ENCODE results near the gene ZBTB7C. TPM values are rescaled to one million over a fixed set of nuclear protein-coding genes. Genes with fewer than 3 reads are reported as not detected.
A peak's percentile ranks its signal among the peaks of the same experiment; 100 is the strongest.
"Not testable (repeated sequence)": the region's sequence is repeated elsewhere in the genome, so short reads cannot be mapped to it uniquely, and the experiment has no call there.

ZBTB7C gene
- total RNA-seq, 2 donors from 2014 or later, result 4.2 to 5.6 TPM

DNA sequence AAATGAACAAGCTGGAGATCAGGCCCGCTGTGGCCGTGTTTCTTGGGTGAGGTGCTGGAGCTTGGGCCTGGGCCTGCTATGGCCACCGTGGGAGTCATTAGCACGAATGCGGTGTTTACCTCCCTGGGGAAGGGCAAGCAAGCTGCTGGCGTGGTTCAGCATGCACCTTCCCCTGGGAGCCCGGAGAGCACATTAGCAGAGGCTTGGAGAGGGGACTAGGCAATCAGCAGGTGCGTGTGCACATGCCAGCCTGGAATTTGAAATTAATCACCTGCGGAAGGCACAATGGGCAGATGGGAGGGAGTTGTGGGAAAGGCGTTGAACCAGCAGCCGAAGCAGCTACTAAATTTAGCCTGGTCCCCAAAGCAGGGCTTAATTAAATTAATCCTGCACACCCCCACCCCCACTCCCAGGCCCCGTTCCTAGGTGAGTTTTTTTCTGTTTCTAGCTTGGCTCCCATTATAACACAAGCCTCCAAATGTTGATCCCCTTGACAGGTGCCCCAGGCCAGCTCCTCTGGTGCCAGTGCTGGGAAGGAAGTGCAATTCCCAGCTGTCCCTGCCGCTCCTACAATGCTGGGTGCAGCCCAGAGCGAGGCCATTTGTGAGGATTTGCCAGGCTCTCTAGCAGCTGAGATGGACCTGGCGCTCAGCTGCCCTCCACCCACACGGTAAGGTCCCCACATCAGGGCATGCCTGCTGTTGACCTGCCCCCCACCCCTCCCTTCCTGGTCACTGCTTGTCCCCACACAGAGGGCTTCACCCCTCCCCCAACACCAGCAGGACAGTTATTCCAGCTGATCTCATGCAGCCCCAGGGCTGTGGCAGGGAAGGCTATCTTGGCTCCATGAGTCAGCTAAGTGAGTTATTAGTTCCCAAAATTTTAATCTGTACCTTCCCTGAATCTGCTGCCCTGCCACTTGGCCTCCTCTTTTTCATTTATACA lies 115.0 kb downstream of the ZBTB7C start:
- intact Hi-C loops (cut with DNase I), result no loop called here
- ATAC-seq (peak in 1 of 2 donors; percentile 58), DNase-seq (no peak)

DNA sequence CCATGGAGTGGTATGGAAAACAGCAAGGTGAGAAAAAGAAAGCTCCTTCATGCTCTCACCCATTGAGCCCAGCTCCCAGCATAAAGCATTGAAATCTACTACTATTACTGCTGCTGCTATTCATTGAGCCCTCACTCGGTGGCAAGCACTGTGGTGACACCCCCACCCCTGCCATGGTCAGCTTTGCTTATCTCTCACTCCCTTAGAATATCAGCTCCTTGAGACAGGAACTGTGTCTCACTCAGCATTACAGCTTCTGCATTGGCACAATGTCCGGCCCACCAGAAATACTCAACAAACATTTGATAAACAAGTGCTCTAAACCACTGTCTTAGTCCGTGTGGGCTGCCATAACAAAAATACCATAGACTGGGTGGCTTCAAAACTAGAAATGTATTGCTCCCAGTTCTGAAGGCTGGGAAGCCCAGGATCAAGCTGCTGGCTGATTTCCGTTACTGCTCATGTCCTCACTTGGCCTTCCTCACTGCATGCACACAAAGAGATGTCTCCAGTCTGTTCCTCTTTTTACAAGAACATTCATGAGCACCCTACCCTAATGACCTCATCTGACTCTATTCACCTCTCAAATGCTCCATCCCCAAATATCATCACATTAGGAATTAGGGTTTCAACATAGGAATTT lies 116.3 kb downstream of the ZBTB7C start:
- intact Hi-C loops (cut with DNase I), result no loop called here
- ATAC-seq, result no peak

DNA sequence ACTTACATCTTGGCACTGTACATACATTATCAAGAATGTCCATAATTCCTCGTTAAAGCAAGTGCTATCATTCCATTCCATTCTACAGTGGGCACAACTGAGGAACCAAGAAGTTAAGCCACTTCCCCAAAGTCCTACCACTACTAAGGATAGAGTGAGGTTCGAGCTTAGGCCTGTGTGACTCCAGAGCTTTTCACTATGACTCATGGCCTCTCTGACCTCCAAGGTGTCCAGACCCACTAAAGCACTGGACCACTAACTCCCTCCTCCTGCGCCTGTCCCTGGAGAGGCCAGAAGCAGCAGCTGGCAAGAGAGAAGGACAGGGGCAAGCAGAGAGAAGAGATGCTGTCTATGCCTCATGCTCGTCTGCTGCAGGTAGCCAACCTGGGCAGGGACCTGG lies 117.0 kb downstream of the ZBTB7C start:
- peak in 1 of 2 donors; percentile 34 for ATAC-seq
- no peak for DNase-seq
- intact Hi-C loops (cut with DNase I), result no loop called here

More for the DNA sequence above, 116.3 kb downstream of the ZBTB7C start:
- no peak for DNase-seq

DNA sequence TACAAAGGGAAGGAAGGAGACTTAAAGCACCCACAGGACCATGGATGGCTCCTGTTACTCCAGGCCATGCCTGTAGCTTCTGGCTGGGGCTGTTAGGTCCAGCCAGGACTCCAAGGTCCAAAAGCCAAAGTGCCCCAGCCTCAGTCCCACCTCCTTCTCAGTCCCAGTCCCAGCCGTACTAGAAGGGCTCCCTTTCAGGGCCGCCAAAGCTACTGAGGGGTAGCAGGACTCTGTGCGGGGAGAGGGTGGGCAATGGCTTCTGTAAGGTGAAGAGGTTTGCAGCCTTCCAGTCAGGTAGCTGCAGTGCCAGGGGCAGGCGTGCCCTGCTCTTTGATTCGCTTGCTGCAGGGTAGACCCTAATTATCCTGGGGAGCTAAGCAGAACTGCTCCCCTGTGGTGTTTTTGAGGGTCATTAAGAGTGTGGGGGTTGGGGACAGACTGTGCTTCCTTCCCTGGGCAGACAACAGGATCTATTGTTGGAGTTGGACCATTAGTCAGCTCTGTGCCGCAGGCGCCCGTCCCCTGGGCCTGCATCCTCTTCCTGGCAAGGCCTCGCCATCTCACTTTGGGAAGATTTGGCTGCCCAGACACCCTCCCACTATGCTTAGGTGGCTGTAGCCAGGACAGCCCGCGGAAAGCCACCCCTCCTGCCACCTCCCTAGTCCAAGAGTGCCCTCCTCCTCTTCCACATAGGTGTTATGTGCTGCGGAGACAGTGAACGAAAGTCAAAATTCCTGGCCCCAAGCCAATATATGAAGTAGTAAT lies 118.8 kb downstream of the ZBTB7C start:
- intact Hi-C loops (cut with DNase I), result no loop called here
- ATAC-seq (no peak), DNase-seq (no peak)

DNA sequence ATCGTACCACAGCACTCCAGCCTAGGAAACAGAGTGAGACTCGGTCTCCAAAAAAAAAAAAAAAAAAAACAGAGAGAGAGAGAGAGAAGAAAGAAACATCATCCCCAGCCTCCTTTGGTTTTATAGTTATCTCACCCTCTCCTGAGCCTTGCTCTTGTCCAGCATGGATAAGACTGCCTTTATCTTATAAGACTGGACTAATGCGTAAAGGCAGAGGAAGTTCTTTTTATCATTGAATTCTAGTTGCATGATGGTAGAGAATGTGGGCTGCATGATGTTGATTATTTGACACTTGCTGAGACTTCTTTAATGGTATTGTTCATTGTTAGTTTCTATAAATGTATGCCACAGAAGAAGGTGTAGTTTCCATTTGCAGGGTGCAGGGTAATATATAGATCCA lies 124.4 kb downstream of the ZBTB7C start:
- intact Hi-C loops (cut with DNase I), result no loop called here
- DNase-seq, result no peak
- no peak for ATAC-seq

DNA sequence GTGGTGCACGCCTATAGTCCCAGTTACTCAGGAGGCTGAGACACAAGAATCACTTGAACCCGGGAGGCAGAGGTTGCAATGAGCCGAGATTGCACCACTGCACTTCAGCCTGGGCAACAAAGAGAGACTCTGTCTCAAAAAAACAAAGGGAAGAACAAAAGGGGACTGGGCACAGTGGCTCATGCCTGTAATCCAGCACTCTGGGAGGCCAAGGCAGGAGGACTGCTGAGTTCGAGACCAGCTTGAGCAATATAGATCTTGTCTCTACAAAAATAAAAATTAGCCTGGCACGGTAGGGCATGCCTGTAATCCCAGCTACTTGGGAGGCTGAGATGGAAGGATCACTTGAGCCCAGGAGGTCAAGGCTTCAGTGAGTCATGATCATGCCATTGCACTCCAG lies 125.2 kb downstream of the ZBTB7C start:
- intact Hi-C loops (cut with DNase I); DNase-seq; ATAC-seq: not testable (repeated sequence)

DNA sequence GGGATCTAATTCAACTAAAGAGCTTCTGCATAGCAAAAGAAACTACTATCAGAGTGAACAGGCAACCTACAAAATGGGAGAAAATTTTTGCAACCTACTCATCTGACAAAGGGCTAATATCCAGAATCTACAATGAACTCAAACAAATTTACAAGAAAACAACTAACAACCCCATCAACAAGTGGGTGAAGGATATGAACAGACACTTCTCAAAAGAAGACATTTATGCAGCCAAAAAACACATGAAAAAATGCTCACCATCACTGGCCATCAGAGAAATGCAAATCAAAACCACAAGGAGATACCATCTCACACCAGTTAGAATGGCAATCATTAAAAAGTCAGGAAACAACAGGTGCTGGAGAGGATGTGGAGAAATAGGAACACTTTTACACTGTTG lies 127.7 kb downstream of the ZBTB7C start:
- ATAC-seq; intact Hi-C loops (cut with DNase I); DNase-seq: not testable (repeated sequence)

DNA sequence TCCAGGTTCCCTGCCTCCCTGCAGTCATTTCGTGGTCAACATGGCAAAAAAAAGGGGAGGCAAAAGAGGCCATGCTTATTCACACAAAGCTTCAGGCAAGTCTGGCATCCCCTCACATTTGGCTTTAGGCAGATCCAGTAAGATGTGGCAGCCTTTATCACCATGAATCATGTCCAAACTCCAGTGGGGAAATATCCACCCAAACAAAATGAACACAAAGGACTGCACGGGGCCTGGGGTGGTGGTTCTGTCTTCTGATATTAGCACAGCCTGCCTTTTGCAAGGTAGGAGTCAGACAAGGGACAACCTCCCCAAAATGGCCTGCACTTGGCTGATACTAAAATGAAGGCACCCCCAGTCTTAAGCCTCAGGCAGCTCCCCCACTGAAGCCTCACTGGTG lies 129.9 kb downstream of the ZBTB7C start:
- intact Hi-C loops (cut with DNase I), result no loop called here
- DNase-seq (no peak), ATAC-seq (no peak)

DNA sequence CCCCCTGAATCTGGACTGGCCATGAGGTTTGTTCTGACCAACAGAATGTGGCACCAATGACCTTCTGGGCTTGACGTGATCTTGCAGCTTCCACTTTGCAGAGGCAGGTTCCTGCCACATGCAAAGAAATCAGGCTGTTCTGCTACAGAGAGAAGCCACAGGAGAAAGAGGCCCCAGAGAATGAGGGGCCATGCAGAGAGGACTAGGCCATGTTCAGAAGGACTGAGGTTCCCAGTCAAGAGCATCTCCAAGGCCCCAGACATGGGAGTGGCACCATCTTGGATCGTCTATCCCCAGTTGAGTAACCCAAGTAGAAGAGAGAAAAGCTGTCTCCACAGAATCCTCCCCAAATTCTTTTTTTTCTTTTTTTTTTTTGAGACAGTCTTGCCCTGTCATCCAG lies 131.1 kb downstream of the ZBTB7C start:
- intact Hi-C loops (cut with DNase I), result no loop called here
- ATAC-seq (no peak), DNase-seq (no peak)

DNA sequence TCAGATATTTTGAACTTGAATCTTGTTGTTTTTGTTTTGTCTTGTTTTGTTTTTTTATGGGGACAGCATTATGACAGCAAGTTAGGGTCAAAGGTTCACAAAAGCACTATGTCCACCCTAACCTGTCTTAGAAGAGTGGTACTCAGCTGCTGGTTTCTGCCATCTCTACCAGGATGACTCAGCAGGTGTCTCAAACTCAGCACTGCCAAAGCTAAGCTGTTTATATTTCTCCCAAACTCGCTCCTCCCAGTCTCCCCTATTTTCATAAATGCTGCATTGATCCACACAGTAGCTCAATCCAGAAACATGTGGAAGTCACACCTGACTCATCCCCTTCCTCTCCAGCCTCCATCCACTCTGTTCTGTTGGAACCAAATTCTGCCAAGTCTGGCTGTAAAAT lies 134.9 kb downstream of the ZBTB7C start:
- ATAC-seq (no peak), DNase-seq (no peak)

DNA sequence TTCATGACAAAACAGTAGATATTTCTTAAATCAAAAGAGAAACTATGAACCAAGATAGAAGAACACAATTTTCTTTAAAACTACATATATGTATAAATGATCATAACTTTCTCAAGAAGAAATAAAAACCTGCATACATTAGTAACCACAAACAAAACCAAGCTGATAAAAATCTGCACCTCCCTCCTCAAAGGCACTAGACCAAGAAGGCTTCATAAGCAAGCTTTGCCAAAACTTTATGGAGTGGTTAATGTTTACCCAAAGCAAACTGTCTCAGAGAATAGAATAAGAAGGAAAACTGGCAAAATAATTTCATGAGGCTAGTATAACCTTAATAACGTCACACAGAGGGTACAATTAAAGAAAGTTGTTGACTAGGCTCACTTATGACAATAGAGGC lies 138.3 kb downstream of the ZBTB7C start:
- intact Hi-C loops (cut with DNase I), result no loop called here
- DNase-seq (no peak), ATAC-seq (no peak)

More for the DNA sequence above, 134.9 kb downstream of the ZBTB7C start:
- intact Hi-C loops (cut with DNase I), result no loop called here

DNA sequence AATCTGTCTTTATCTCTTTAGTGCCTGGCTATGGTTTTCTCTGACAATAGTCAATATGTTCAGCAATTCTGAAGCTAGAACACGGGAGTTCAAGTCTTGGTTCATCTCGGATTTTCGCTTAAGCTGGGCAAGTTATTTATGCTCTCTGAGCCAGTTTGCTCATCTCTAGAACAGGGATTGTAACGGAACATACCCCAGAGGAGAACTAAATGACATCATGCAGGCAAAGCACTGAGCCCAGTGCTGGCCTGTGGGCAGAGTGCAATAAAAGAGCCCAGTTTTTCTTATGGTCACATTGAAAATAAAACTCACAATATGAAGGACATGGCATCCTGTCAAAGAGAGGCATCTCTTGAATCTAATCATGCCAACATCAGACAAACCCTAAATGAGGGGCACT lies 143.9 kb downstream of the ZBTB7C start:
- intact Hi-C loops (cut with DNase I), result no loop called here
- ATAC-seq (no peak), DNase-seq (no peak)

DNA sequence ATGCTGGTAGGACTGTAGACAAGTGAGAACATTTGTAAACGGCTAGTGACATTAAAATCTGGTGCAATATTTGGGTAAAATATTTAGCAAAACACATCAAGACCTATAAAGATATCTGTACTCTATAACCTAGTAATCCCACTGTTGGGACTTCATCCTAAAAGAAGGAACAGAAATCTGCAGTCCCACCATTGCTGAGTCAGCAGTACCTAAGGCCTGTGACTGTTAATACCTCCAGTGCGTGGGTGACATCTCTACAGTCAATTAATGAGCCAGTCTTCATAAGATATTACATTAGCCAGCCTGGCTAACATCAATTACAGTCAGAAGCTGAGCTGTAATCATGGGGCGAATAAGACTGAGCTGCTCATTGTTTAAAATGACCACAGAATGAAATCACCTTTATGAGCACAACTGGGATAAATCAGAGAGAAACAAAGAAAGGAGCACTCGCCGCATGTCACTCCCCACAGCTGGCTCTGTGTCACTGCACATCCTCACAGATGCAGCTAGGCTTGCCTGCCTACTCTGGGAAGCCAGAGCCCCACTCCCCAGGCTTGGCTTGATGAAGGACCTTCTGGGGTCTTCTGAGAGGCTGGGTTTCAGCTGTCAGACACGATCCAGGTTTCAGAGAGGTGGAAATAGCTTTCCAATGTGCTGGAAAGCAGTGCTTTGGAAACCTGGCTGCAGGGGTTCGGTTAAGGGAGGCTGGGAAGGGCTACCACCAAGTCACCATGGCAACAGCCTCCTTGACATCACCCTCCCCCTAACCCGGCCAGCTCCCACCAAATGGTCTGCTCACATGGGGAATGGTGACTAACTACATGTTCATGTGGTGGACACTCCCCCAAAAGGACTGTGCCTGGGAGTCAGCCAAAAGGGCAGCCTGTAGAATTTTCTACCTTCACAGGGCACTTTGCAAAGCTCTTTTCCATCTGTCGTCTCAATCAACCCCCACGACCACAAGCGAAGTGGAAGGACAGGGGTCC lies 145.0 kb downstream of the ZBTB7C start:
- ATAC-seq (peak in 1 of 2 donors; percentile 90), DNase-seq (peak; percentile 23)
- intact Hi-C loops (cut with DNase I), result no loop called here

DNA sequence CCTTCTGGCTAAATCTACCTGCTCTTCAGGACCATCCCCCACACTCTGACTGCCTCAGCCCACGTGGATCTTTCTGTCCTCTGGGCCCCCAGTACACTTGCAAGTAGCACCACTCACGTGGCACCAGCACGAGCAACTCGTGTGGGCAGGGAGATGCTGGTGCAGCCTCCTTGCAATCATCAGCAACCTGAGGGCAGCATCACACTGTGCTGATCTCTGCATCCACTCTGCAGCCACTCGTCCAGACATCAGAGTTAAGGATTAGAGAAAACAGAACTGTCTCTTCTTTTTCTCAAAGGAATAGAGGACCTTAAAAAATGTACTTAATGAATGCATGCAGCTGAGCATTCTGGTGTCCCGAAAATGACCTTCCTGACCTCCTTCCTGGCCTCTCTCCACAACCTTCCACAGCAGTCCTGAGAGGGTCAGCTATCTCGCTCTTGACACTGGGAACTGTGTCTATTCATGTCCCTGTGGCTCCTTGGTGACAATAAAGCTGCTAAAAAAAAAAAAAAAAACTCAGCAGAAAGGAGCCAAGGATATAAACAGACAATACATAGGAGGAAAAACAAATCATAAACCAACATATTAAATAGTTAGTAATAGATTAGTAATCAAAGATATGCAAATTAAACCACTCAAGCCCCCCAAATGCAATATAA lies 145.9 kb downstream of the ZBTB7C start:
- no peak for DNase-seq
- ATAC-seq, result no peak
- intact Hi-C loops (cut with DNase I), result no loop called here

DNA sequence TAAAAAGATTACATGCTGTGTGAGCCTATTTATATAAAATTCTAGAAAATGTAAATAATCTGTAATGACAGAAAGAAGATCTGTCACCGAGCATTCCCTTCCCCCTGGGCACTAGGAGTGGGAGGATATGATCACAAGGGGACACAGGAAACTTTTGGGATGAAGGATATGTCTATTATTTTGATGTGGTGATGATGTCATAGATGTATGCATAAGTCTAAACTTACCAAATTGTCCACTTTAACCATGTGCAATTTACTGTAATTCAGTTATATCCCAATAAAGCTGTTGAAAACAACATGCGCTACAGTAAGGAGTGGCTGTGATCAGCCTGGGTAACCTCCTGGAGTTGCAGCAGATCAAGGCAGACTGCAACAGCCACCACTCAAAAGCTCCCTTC lies 148.9 kb downstream of the ZBTB7C start:
- DNase-seq (no peak), ATAC-seq (no peak)

DNA sequence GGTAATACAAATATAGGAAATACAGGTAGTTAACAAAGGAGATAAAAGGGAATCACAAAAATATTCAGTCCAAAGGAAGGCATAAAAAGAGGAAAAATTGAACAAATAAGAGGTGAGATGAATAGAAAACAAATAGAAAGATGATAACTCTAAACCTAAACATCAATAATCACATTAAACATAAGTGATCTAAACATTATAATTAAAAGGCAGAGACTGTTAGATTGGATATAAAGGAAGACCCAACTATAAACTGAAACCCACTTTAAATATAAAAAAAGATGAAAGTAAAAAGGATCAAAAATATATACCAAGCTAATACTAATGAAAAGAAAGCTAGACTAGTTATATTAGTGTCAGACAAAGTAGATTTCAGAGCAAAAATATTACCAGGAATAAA lies 152.3 kb downstream of the ZBTB7C start:
- DNase-seq, result no peak
- intact Hi-C loops (cut with DNase I), result no loop called here
- ATAC-seq, result no peak

More for the DNA sequence above, 148.9 kb downstream of the ZBTB7C start:
- intact Hi-C loops (cut with DNase I), result no loop called here

DNA sequence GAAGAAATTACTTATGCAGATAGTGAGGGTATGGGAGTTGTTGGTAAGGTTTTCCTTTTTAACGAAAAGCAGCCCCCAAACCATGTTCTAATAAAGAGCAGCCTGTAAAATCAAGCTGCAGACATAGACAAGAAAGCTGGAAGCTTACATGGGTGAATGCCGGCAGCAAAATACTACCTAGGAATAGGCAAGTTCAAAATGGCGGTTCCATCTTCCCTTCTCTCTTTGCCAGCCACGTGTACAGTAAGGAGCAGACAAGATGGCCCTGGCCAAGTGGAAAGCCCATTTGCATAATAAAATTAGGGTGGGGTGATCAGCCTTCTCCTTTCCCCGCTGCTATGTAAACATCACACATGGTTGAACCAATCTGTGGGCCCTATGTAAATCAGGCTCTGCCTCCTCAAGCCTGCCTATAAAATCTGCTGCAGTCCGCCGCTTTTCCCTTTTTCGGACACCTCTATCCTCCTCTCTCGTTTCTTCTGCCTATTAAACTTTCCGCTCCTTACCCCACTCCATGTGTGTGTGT lies 155.0 kb downstream of the ZBTB7C start:
- intact Hi-C loops (cut with DNase I), result no loop called here
- DNase-seq (no peak), ATAC-seq (no peak)

DNA sequence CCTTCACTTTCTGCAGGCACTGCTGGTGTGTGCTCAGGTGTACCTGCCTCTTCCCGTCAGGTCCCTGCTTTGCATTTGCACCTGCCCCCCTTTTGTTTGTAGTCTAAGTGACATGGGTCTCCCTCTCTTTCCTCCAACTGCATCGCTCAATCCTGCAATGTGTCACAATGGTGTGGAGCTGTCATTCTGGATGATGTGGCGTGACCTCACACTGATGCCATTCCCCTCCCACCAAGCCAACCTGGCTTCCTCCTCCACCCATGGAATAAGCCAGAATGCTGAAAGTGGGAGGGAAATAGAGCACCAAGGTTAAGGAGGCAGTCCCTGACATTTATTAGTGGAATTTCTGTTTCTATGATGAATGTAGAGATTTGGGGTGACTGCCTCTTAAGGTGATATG lies 156.7 kb downstream of the ZBTB7C start:
- intact Hi-C loops (cut with DNase I), result no loop called here
- ATAC-seq (no peak), DNase-seq (no peak)
